Small intestine (tissue), 7 donors: ENCODE results near the gene PTPRF. TPM values are rescaled to one million over a fixed set of nuclear protein-coding genes. Genes with fewer than 3 reads are reported as not detected.

Experiments
- DNase-seq, 2 donors: peaks; one replicate each; pipeline versions ENCODE4 v3.0.0 to v3.0.0-alpha.2; 2013
- FAIRE-seq: peaks from 2 replicates; lab custom pipeline; 2012; peaks lifted over from hg19 to GRCh38; lab: Jason Lieb, UNC
- H3K27ac ChIP-seq, 3 donors: one replicate each; pipeline ENCODE4 v1.5.1; 2013; ENCODE audit warnings: low read length in 2 of 3, mild to moderate bottlenecking in 2 of 3, control low read depth in 1 of 3, inconsistent platforms in 1 of 3, low read depth in 1 of 3, moderate library complexity in 1 of 3
- H3K27me3 ChIP-seq, 3 donors: one replicate each; pipeline ENCODE4 v1.6.1; 2013; ENCODE audit warnings: low read length in 3 of 3, inconsistent platforms in 1 of 3; ENCODE audit not compliant: control insufficient read depth in 3 of 3, insufficient read depth in 3 of 3
- H3K36me3 ChIP-seq, 3 donors: one replicate each; pipeline ENCODE4 v1.6.1; 2013; ENCODE audit warnings: low read length in 3 of 3, inconsistent platforms in 1 of 3, low read depth in 1 of 3, mild to moderate bottlenecking in 1 of 3, moderate library complexity in 1 of 3; ENCODE audit not compliant: control insufficient read depth in 3 of 3, insufficient read depth in 2 of 3
- H3K4me1 ChIP-seq, 3 donors: one replicate each; pipeline ENCODE4 v1.6.1; 2013; ENCODE audit warnings: low read length in 2 of 3, inconsistent platforms in 1 of 3, low read depth in 1 of 3, mild to moderate bottlenecking in 1 of 3, moderate library complexity in 1 of 3; ENCODE audit not compliant: control insufficient read depth in 3 of 3, insufficient read depth in 2 of 3
- H3K4me3 ChIP-seq, 3 donors: one replicate each; pipeline ENCODE4 v1.5.1; 2013; ENCODE audit warnings: low read length in 3 of 3, control low read depth in 1 of 3, inconsistent platforms in 1 of 3, low read depth in 1 of 3, mild to moderate bottlenecking in 1 of 3, moderate library complexity in 1 of 3
- H3K9me3 ChIP-seq, 2 donors: one replicate each; pipeline ENCODE4 v1.6.1; 2013; ENCODE audit warnings: low read depth in 1 of 2, low read length in 1 of 2; ENCODE audit not compliant: control insufficient read depth in 2 of 2, insufficient read depth in 1 of 2
- WGBS, 3 donors: extraction: QIAGEN DNeasy Blood & Tissue Kit; methylation state at CpG; one replicate each; pipeline ENCODE4 v1.1.7; 2013; 5-methylcytosine and 5-hydroxymethylcytosine counted together
- polyA plus RNA-seq, 4 donors: library from polyadenylated mRNA; stranded (reverse) in 3 of 4; unstranded in 1 of 4; fragments of 200-250 nt in 3 of 4; fragments of 120-200 nt in 1 of 4; gene quantifications; one replicate each; pipeline versions ENCODE4 v1.2.1 to v1.2.3, GENCODE V29; 2013
- donor health status: healthy with polysubstance abuse.
- donor health status: control.
- donor health status: control.
- donor health status: Bipolar disorder and iron deficiency.
- donor health status: healthy.

The PTPRF gene
- polyA plus RNA-seq, 4 donors: 77.0 to 255 (median 83.2) TPM

DNA sequence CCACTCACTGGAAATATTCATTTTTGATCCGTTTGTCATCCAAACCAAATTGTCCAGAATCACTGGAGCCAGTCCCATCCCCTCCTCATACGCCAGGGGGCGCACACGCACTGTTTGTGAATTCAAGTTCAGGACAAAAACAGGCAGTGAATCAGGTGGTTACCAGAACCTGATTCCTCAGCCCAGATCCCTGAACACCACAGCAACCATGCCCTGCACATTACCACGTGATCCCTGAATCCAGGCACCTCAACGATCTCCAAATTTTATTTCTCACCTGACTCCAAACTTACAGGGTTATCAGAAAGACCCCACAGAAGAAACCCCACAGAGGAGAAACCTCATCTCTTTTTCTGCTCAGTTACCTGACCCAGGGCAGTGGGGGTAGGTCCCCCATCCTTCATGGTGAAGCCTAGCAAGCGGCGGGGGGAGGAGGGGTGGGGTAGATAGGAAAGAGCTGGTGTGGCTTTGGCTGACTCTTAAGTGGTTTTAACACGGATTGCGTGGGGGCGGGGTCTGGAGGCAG is 1.4 kb upstream of the PTPRF start:
- peak; percentile 36 for FAIRE-seq
- no peak overlapping the region for H3K27ac ChIP-seq

DNA sequence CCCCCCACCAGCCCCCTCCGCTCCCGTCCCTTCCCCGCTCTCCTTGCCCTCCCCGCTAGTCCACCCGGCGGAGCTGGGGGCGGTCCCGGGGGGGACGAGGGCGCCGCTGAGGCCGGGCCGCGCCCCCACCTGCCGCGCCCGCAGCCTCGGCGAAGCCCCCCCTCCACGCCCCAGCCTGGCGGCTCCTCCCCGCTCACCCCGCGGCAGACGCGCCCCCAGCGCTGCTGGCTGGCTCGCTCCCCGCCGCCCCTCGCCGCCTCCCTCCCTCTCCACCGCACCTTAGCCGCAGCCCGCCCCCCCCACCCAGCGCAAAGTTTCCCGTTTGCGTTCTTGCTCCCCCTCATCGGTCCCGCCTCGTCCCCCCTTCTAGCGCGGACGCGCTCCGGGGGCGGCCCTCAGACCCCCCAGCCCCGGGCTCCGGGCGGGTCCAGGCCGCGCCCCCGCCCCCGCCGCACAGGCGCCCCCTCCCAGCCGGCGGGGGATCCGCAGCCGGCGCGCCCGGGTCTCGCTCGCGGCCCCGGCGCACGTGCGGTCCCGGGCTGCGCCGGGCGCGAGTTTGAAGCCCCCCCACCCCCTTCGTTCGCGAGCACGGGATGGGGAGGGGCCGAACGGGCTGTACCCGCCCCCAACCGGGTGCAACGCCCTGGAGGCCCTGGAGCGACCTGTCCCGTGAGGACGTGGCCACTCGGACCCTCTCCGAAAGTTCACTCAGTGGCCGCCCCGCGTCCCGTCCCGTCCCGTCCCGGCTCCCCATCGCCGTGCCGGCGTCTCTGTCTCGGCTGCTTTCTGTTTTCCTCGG is 623 bp downstream of the PTPRF start:
- no peak for FAIRE-seq
- Histone ChIP-seq H3K4me1 (peaks cover 0 to 50% (median 0%) of the 10 kb centered on the region in 3 donors), H3K36me3 (peaks cover 0 to 35% (median 0%) of the 10 kb centered on the region in 3 donors), H3K27ac (peak overlapping the region; percentile 57 to 90 (median 68)), H3K27me3 (no peaks in the 10 kb centered on the region), H3K4me3 (peak overlapping the region; percentile 48 to 80 (median 73)), H3K9me3 (no peaks in the 10 kb centered on the region)
- peak; percentile 61 to 81 for DNase-seq
- WGBS, 3 donors: 0 to 1% (median 0%) methylated on average over 24 to 102 of the region's 102 CpGs

More for the DNA sequence above, 1.4 kb upstream of the PTPRF start:
- Histone ChIP-seq H3K4me3 (no peak overlapping the region), H3K27me3 (no peaks in the 10 kb centered on the region), H3K9me3 (no peaks in the 10 kb centered on the region), H3K36me3 (peaks cover 0 to 19% (median 0%) of the 10 kb centered on the region in 3 donors), H3K4me1 (peaks cover 0 to 46% (median 0%) of the 10 kb centered on the region in 3 donors)
- peak; percentile 88 for DNase-seq
- 19 to 41% (median 22%) methylated on average over 11 of the region's 11 CpGs for WGBS, 3 donors

DNA sequence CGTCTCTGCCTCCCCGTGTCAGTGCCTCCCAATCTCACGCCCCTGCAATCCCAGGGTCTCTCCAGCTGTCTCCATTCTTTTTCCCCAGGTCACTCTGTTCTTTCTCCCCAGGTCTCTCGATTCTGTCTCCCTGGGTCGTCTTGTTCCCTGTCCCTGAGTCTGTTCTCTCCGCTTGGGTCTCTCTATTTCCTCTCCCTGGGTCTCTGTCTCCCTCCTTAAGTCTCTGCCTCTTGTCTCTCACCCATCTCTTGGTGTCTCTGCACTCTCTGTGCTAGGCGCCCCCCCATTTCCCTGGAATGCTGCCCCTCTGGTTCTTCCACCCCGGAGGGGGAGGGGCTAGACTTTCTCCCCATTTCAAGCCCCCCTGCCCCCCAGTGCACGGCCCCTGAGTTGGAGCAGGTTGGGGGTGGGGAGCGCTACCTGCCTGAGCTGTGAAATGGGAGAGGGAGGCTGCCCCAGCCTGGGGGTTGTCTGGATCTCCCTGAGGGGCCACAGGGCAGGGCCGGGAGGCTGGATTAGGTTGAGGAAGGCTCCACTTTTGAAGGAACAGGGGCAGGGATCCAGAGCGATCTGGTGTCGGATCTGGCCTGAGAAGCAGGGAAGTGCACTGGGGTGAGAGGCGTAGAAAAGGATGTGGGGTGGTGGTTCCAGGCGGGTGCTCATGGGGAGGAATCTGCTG is 1.4 kb downstream of the PTPRF start:
- Histone ChIP-seq H3K27me3 (no peaks in the 10 kb centered on the region), H3K27ac (peak overlapping the region; percentile 57 to 90 (median 68)), H3K36me3 (peaks cover 0 to 37% (median 0%) of the 10 kb centered on the region in 3 donors), H3K9me3 (no peaks in the 10 kb centered on the region), H3K4me3 (peak overlapping the region; percentile 48 to 80 (median 73)), H3K4me1 (peaks cover 0 to 58% (median 0%) of the 10 kb centered on the region in 3 donors)
- FAIRE-seq (no peak), DNase-seq (peak in 1 of 2 donors; percentile 67)
- WGBS, 3 donors: 11 to 28% (median 24%) methylated on average over 15 of the region's 15 CpGs

DNA sequence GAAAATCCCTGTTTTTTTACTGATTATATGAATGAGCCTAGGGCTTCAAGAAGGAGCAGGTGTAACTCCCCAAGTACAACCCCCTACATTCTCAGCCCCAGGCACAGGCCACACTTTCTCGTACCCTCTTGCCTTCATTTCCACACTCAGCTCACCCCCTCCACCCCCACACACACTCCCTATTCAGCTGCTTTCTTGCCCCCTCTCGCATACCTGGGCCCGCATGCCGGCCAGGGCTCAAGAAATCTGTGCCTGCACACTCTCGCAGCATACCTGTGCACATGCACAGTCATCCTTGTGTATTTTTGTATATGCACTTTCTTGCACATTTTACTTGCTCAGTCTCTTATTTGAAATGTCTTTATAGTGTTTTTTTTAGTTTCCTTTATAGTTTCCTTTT is 2.0 kb downstream of the PTPRF start:
- 26 to 60% (median 29%) methylated on average over 5 of the region's 5 CpGs for WGBS, 3 donors
- Histone ChIP-seq H3K27ac (peak overlapping the region in 2 of 3 donors; percentile 68 to 90), H3K4me3 (peak overlapping the region in 2 of 3 donors; percentile 73 to 80), H3K27me3 (no peaks in the 10 kb centered on the region), H3K4me1 (peaks cover 0 to 64% (median 0%) of the 10 kb centered on the region in 3 donors), H3K9me3 (no peaks in the 10 kb centered on the region), H3K36me3 (peaks cover 0 to 38% (median 0%) of the 10 kb centered on the region in 3 donors)
- FAIRE-seq (no peak), DNase-seq (no peak)

DNA sequence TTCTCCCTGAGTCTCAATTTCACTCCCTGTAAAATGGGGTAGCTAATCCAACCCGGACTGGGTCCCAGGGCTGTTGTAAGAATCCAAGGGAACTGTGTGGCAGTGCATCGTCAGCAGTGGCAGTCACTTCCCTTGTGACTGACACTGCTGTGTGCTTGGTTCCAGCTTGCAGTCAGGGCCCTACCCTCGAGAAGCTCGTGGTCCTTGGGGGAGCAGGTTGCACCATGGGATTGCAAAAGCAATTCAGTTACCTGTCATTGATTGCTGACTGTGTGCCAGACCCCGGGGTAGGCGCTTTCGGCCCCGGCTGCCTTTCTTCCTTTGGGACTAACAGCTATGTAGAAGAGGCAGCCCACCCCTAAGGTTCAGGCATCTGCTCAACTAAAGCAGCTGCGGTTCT is 2.9 kb downstream of the PTPRF start:
- DNase-seq: peak in 1 of 2 donors; percentile 65
- Histone ChIP-seq H3K4me1 (peaks cover 0 to 72% (median 0%) of the 10 kb centered on the region in 3 donors), H3K27ac (peak overlapping the region in 2 of 3 donors; percentile 43 to 90), H3K36me3 (peaks cover 0 to 46% (median 2%) of the 10 kb centered on the region in 3 donors), H3K4me3 (peak overlapping the region in 1 of 3 donors; percentile 73), H3K9me3 (no peaks in the 10 kb centered on the region), H3K27me3 (no peaks in the 10 kb centered on the region)
- no peak for FAIRE-seq
- WGBS, 3 donors: 38 to 63% (median 51%) methylated on average over 9 of the region's 9 CpGs

DNA sequence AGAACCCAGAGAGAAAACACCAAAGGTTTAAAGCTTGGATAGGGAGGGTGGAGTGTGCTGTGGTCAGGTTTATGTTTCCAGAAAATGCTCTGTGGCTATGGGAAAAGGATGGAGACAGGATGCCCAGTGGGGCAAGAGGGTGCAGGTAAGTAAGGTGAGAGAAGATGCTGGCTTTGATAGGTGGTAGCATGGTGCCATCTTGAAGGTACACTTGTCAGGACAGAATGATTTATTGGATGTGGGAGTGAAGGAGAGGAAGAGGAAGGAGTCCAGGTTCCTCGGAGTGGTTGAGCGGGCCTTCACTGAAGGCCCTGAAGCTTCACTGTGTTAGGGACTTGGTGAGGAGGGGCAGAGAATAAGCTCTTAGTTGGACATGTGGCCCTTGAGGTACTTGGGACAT is 3.6 kb downstream of the PTPRF start:
- Histone ChIP-seq H3K9me3 (no peaks in the 10 kb centered on the region), H3K27ac (peak overlapping the region in 2 of 3 donors; percentile 6 to 90), H3K27me3 (no peaks in the 10 kb centered on the region), H3K4me3 (no peak overlapping the region), H3K36me3 (peaks cover 0 to 52% (median 2%) of the 10 kb centered on the region in 3 donors), H3K4me1 (peaks cover 0 to 78% (median 0%) of the 10 kb centered on the region in 3 donors)
- FAIRE-seq: no peak
- 69 to 80% (median 77%) methylated on average over 2 of the region's 2 CpGs for WGBS, 3 donors
- no peak for DNase-seq

GRCh38 chr1:43536196-43536863 is 5.6 kb downstream of the PTPRF start:
- peaks cover 0 to 86% (median 2%) of the 10 kb centered on the region in 3 donors for H3K4me1 ChIP-seq
- FAIRE-seq: no peak
- 17 to 66% (median 35%) methylated on average over 8 of the region's 8 CpGs for WGBS, 3 donors

More at GRCh38 chr1:43536196-43536863, 5.6 kb downstream of the PTPRF start:
- DNase-seq: peak in 1 of 2 donors; percentile 76
- no peaks in the 10 kb centered on the region for H3K9me3 ChIP-seq
- peak overlapping the region; percentile 76 to 90 (median 77) for H3K27ac ChIP-seq
- H3K4me3 ChIP-seq: no peak overlapping the region
- peaks cover 0 to 73% (median 2%) of the 10 kb centered on the region in 3 donors for H3K36me3 ChIP-seq
- no peaks in the 10 kb centered on the region for H3K27me3 ChIP-seq
